Kidney (tissue), 14 donors: Measurements from ENCODE around the gene CAPN14. TPM values are rescaled to one million over a fixed set of nuclear protein-coding genes. Genes with fewer than 3 reads are reported as not detected.
A peak's percentile ranks its signal among the peaks of the same experiment; 100 is the strongest.

Experiments
- DNase-seq, 5 donors: peaks; one replicate each; pipeline ENCODE4 v3.0.0-alpha.2; 2013 to 2020
- FAIRE-seq: peaks from 2 replicates; lab custom pipeline; 2012; peaks lifted over from hg19 to GRCh38; lab: Jason Lieb, UNC
- H3K27ac ChIP-seq, 2 donors: one replicate each; pipeline ENCODE4 v1.7.0; 2013; ENCODE audit warnings: low read depth in 2 of 2, low read length in 2 of 2, inconsistent platforms in 1 of 2
- H3K27me3 ChIP-seq: one replicate; pipeline ENCODE4 v1.7.1; 2013; ENCODE audit warnings: low read length, inconsistent platforms; ENCODE audit not compliant: control insufficient read depth, insufficient read depth
- H3K36me3 ChIP-seq, 3 donors: one replicate each; pipeline versions ENCODE4 v1.7.0 to v1.7.1; 2013; ENCODE audit warnings: low read length in 3 of 3, control low read depth in 1 of 3, inconsistent platforms in 1 of 3; ENCODE audit not compliant: insufficient read depth in 3 of 3, control insufficient read depth in 2 of 3
- H3K4me1 ChIP-seq, 3 donors: one replicate each; pipeline versions ENCODE4 v1.7.0 to v1.7.1; 2013; ENCODE audit warnings: low read length in 3 of 3, inconsistent platforms in 1 of 3, low read depth in 1 of 3; ENCODE audit not compliant: control insufficient read depth in 2 of 3, insufficient read depth in 2 of 3
- H3K4me3 ChIP-seq, 3 donors: one replicate each; pipeline versions ENCODE4 v1.7.0 to v1.8.1; 2013; ENCODE audit warnings: low read length in 3 of 3, control low read depth in 1 of 3, inconsistent platforms in 1 of 3
- H3K9ac ChIP-seq, 3 donors: one replicate each; pipeline versions ENCODE4 v1.7.0 to v1.7.1; 2013; ENCODE audit warnings: low read length in 3 of 3, control low read depth in 1 of 3, inconsistent platforms in 1 of 3
- H3K9me3 ChIP-seq, 3 donors: one replicate each; pipeline versions ENCODE4 v1.7.0 to v1.7.1; 2013; ENCODE audit warnings: low read length in 3 of 3, control low read depth in 1 of 3, inconsistent platforms in 1 of 3; ENCODE audit not compliant: control insufficient read depth in 2 of 3, insufficient read depth in 1 of 3
- CTCF ChIP-seq: IDR thresholded peaks from 3 replicates; pipeline ENCODE4 v1.5.1; 2012; ENCODE audit warnings: mild to moderate bottlenecking, moderate library complexity, borderline replicate concordance; ENCODE audit not compliant: insufficient read depth; ENCODE audit errors: extremely low read depth
- intact Hi-C: fragments of 100-400 bp; cut with DNase I; formaldehyde crosslinking; loops from one replicate; pipeline ENCODE4 v1.11.1; 2022
- polyA plus RNA-seq: library from polyadenylated mRNA; stranded (reverse); fragments of 350-450 nt; fragmentation: Illumina TruSeq; extraction: RNeasy Lipid Tissue Mini Kit (QIAGEN cat#74804); gene quantifications from one replicate; pipeline ENCODE4 v1.2.3, GENCODE V29; 2014; ENCODE audit warnings: low read depth, low replicate concordance; ENCODE audit not compliant: insufficient read depth
- total RNA-seq: library from RNA; stranded (reverse); fragmentation: NEBNext Ultra II Directional; extraction: Animal tissue kit (Norgen Biotek cat#: 25700); gene quantifications from one replicate; pipeline ENCODE4 v1.2.1, GENCODE V29; 2021
- donor health status: control.
- donor health status: control.
- donor health status: control.
- donor health status: control.
- donor health status: control.
- donor health status: DM: yes; HTN: yes; CAD: no.
- donor health status: Normal renal cell carcinoma (clear cell type).

CAPN14 gene
- total and polyA plus RNA-seq, 2 donors from 2014 or later: 0.22 to 0.25 TPM

- Histone ChIP-seq H3K4me3 (peak within 1 kb of the TSS; percentile 43 to 73 (median 59)), H3K27me3 (peaks cover 6% of the 10 kb centered on the region), H3K9me3 (no peaks in the 10 kb centered on the region), H3K4me1 (peaks cover 0 to 8% (median 0%) of the 10 kb centered on the region in 3 donors), H3K9ac (peak within 1 kb of the TSS in 1 of 3 donors; percentile 86), H3K27ac (peak within 1 kb of the TSS; percentile 45 to 81), H3K36me3 (no peaks in the 10 kb centered on the region)
- DNase-seq (peak; percentile 79 to 92 (median 83)), FAIRE-seq (no peak)
- intact Hi-C loops: no loop called here
- peak; percentile 50 for TF ChIP-seq CTCF
Measured at GRCh38 chr2:31138037-31138962, 79.0 kb downstream of the CAPN14 start, which contains the start of gene GALNT14. GALNT14 (minus strand) TSS chr2:31138440; CDS start chr2:31138086, 354 bp downstream.

- Histone ChIP-seq H3K36me3 (no peaks in the 10 kb centered on the region), H3K27me3 (peaks cover 6% of the 10 kb centered on the region), H3K27ac (peak overlapping the region; percentile 45 to 81), H3K4me3 (peak overlapping the region; percentile 43 to 73 (median 59)), H3K9ac (peak overlapping the region in 1 of 3 donors; percentile 86), H3K9me3 (no peaks in the 10 kb centered on the region), H3K4me1 (peaks cover 0 to 8% (median 4%) of the 10 kb centered on the region in 3 donors)
- TF ChIP-seq CTCF: peak; percentile 1
- DNase-seq: peak; percentile 14 to 71 (median 35)
- no peak for FAIRE-seq
- intact Hi-C loops: no loop called here
Measured at GRCh38 chr2:31137211-31138036, 79.9 kb downstream of the CAPN14 start.

GRCh38 chr2:31136732-31137131 lies 80.6 kb downstream of the CAPN14 start:
- no peak for TF ChIP-seq CTCF
- FAIRE-seq (no peak), DNase-seq (no peak)
- H3K27me3 ChIP-seq: peaks cover 6% of the 10 kb centered on the region
- peak overlapping the region in 1 of 3 donors; percentile 67 for H3K9ac ChIP-seq
- no peaks in the 10 kb centered on the region for H3K9me3 ChIP-seq
- no peaks in the 10 kb centered on the region for H3K36me3 ChIP-seq
- intact Hi-C loops: no loop called here
- H3K4me1 ChIP-seq: peaks cover 0 to 9% (median 8%) of the 10 kb centered on the region in 3 donors
- H3K27ac ChIP-seq: peak overlapping the region; percentile 29 to 66
- peak overlapping the region in 2 of 3 donors; percentile 36 to 73 for H3K4me3 ChIP-seq
